H1 (cell line): Measurements from ENCODE around the gene FBXW10B. TPM values are rescaled to one million over a fixed set of nuclear protein-coding genes. Genes with fewer than 3 reads are reported as not detected.
"Not testable (repeated sequence)": the region's sequence is repeated elsewhere in the genome, so short reads cannot be mapped to it uniquely, and the experiment has no call there.

Source experiments
- CTCF ChIA-PET: fragments of 300-600 bp; sonication (Branson Sonifier 250); formaldehyde crosslinking; loops from one replicate; lab custom pipeline; 2021; ENCODE audit not compliant: partially characterized antibody; lab: Charles Lee
- POLR2A ChIA-PET: fragments of 300-600 bp; sonication (Branson Sonifier 250); formaldehyde crosslinking; loops from one replicate; lab custom pipeline; 2021; ENCODE audit warnings: inconsistent platforms; ENCODE audit not compliant: partially characterized antibody; lab: Charles Lee
- DNase-seq, 2 experiments: peaks; one replicate each; pipeline versions ENCODE4 v3.0.0 to v3.0.0-alpha.2; 2010 to 2022; ENCODE audit warnings: low spot score in 2 of 2, low read depth in 1 of 2, mixed read lengths in 1 of 2
- FAIRE-seq: peaks from 2 replicates; lab custom pipeline; 2011; peaks lifted over from hg19 to GRCh38; lab: Jason Lieb, UNC
- H2AFZ ChIP-seq: 2 replicates; pipeline ENCODE4 v1.8.1; 2012; ENCODE audit warnings: low read length, inconsistent platforms
- H2AK5ac ChIP-seq: 2 replicates; pipeline ENCODE4 v1.6.1; 2013; ENCODE audit warnings: low read depth, low read length
- H2BK120ac ChIP-seq: replicated peaks from 2 replicates; pipeline ENCODE3; 2013; ENCODE audit warnings: low read depth, low read length, inconsistent platforms
- H2BK12ac ChIP-seq: 2 replicates; pipeline ENCODE4 v1.6.1; 2013; ENCODE audit warnings: low read depth, low read length
- H2BK15ac ChIP-seq: 2 replicates; pipeline ENCODE4 v1.6.1; 2013; ENCODE audit warnings: low read length
- H2BK20ac ChIP-seq: 2 replicates; pipeline ENCODE4 v1.6.1; 2013; ENCODE audit warnings: low read length
- H2BK5ac ChIP-seq: 2 replicates; pipeline ENCODE4 v1.6.1; 2013; ENCODE audit warnings: low read depth, low read length
- H3K14ac ChIP-seq: 2 replicates; pipeline ENCODE4 v1.6.1; 2013; ENCODE audit warnings: inconsistent platforms; ENCODE audit not compliant: insufficient read length
- H3K18ac ChIP-seq: 2 replicates; pipeline ENCODE4 v1.6.1; 2013; ENCODE audit warnings: low read length; ENCODE audit errors: extremely low read depth
- H3K23ac ChIP-seq: 2 replicates; pipeline ENCODE4 v1.6.1; 2013; ENCODE audit warnings: inconsistent platforms; ENCODE audit not compliant: insufficient read length
- H3K23me2 ChIP-seq: 2 replicates; pipeline ENCODE4 v1.6.1; 2013; ENCODE audit warnings: low read depth, low read length
- H3K27ac ChIP-seq: 2 replicates; pipeline ENCODE4 v1.6.1; 2011; ENCODE audit warnings: low read depth, low read length, inconsistent platforms
- H3K27me3 ChIP-seq, 4 experiments: replicated peaks in 1 of 4; 1 replicate in 1 of 4; 2 replicates in 3 of 4; pipeline versions ENCODE4 v1.6.1 to v1.8.1; 2011 to 2013; ENCODE audit warnings: low read length in 3 of 4, mild to moderate bottlenecking in 3 of 4, inconsistent platforms in 2 of 4, mixed read lengths in 2 of 4, moderate library complexity in 1 of 4; ENCODE audit not compliant: control insufficient read depth in 3 of 4, insufficient read depth in 3 of 4; ENCODE audit errors: extremely low read depth in 1 of 4
- H3K36me3 ChIP-seq, 4 experiments: 2 replicates each; pipeline versions ENCODE4 v1.6.1 to v1.8.1; 2011 to 2013; ENCODE audit warnings: mild to moderate bottlenecking in 4 of 4, low read length in 3 of 4, moderate library complexity in 2 of 4, control low read depth in 1 of 4, inconsistent platforms in 1 of 4; ENCODE audit not compliant: insufficient read depth in 4 of 4, control insufficient read depth in 2 of 4
- H3K4ac ChIP-seq: replicated peaks from 2 replicates; pipeline ENCODE3; 2013; ENCODE audit warnings: low read length, low read depth, mixed read lengths, inconsistent platforms; ENCODE audit not compliant: insufficient read length
- H3K4me1 ChIP-seq, 4 experiments: replicated peaks in 1 of 4; 1 replicate in 1 of 4; 2 replicates in 3 of 4; pipeline versions ENCODE4 v1.6.1 to v1.8.1; 2011 to 2013; ENCODE audit warnings: low read length in 3 of 4, inconsistent platforms in 2 of 4, mixed read lengths in 1 of 4; ENCODE audit not compliant: insufficient read depth in 4 of 4, control insufficient read depth in 3 of 4
- H3K4me2 ChIP-seq, 2 experiments: 2 replicates each; pipeline versions ENCODE4 v1.6.1 to v1.8.1; 2011 to 2013; ENCODE audit warnings: low read depth in 2 of 2, low read length in 2 of 2, control low read depth in 1 of 2, inconsistent platforms in 1 of 2, mild to moderate bottlenecking in 1 of 2; ENCODE audit not compliant: insufficient read depth in 1 of 2
- H3K4me3 ChIP-seq, 4 experiments: fragments of 200-600, 300-600 bp in 1 of 4; sonication (generic), shearing (Covaris generic), sonication (Bioruptor Twin) in 1 of 4; 2 replicates each; pipeline versions ENCODE4 v1.5.1 to v1.8.1; 2011 to 2016; ENCODE audit warnings: low read length in 4 of 4, low read depth in 3 of 4, control low read depth in 2 of 4, inconsistent platforms in 2 of 4, mild to moderate bottlenecking in 2 of 4, mixed read lengths in 1 of 4, moderate library complexity in 1 of 4; ENCODE audit not compliant: insufficient read depth in 2 of 4; ENCODE audit errors: extremely low read depth in 1 of 4
- H3K56ac ChIP-seq: replicated peaks from 2 replicates; pipeline ENCODE3; 2013; ENCODE audit warnings: low read depth, mild to moderate bottlenecking, mixed read lengths, low read length, inconsistent platforms; ENCODE audit not compliant: insufficient read length
- H3K79me1 ChIP-seq: 2 replicates; pipeline ENCODE4 v1.6.1; 2013; ENCODE audit warnings: low read depth, low read length, control low read depth
- H3K79me2 ChIP-seq, 2 experiments: 2 replicates each; pipeline versions ENCODE4 v1.6.1 to v1.8.1; 2012 to 2013; ENCODE audit warnings: low read length in 2 of 2, mild to moderate bottlenecking in 2 of 2, inconsistent platforms in 1 of 2; ENCODE audit not compliant: insufficient read depth in 2 of 2, control insufficient read depth in 1 of 2
- H3K9ac ChIP-seq, 4 experiments: replicated peaks in 1 of 4; 1 replicate in 1 of 4; 2 replicates in 3 of 4; pipeline versions ENCODE4 v1.6.1 to v1.8.1; 2011 to 2013; ENCODE audit warnings: low read depth in 3 of 4, low read length in 3 of 4, control low read depth in 2 of 4, mild to moderate bottlenecking in 2 of 4, moderate library complexity in 2 of 4, inconsistent platforms in 1 of 4; ENCODE audit errors: extremely low read depth in 1 of 4
- H3K9me3 ChIP-seq, 2 experiments: 2 replicates each; pipeline versions ENCODE4 v1.6.1 to v1.8.1; 2012 to 2013; ENCODE audit warnings: mild to moderate bottlenecking in 2 of 2, moderate library complexity in 2 of 2, control low read depth in 1 of 2, inconsistent platforms in 1 of 2, low read depth in 1 of 2, low read length in 1 of 2, mixed read lengths in 1 of 2; ENCODE audit not compliant: insufficient read depth in 2 of 2
- H4K20me1 ChIP-seq, 2 experiments: replicated peaks in 1 of 2; 2 replicates each; pipeline versions ENCODE3 to v1.8.1; 2011 to 2013; ENCODE audit warnings: inconsistent platforms in 2 of 2, low read length in 2 of 2, mild to moderate bottlenecking in 1 of 2; ENCODE audit not compliant: insufficient read depth in 2 of 2, control insufficient read depth in 1 of 2
- H4K5ac ChIP-seq: 2 replicates; pipeline ENCODE4 v1.6.1; 2013; ENCODE audit warnings: low read length, low read depth, mixed read lengths, inconsistent platforms; ENCODE audit not compliant: insufficient read length
- H4K8ac ChIP-seq: 2 replicates; pipeline ENCODE4 v1.8.0; 2013; ENCODE audit warnings: mild to moderate bottlenecking, moderate library complexity, low read length, inconsistent platforms; ENCODE audit not compliant: insufficient read depth; ENCODE audit errors: extremely low read depth
- H4K91ac ChIP-seq: replicated peaks from 2 replicates; pipeline ENCODE3; 2013; ENCODE audit warnings: low read length, mixed read lengths, inconsistent platforms; ENCODE audit not compliant: insufficient read length
- WGBS, 2 experiments: shearing (Covaris generic) in 1 of 2; methylation state at CpG; one replicate each; pipeline versions ENCODE4 v1.1.6 to v1.1.7; 2013 to 2015; ENCODE audit warnings: low lambda C conversion rate in 2 of 2, mixed read lengths in 2 of 2, inconsistent platforms in 1 of 2, low coverage in 1 of 2, missing lambda C conversion rate in 1 of 2; ENCODE audit not compliant: insufficient replicate concordance in 2 of 2, insufficient coverage in 1 of 2, insufficient read length in 1 of 2; ENCODE audit errors: extremely low coverage in 1 of 2, missing lambda C conversion rate in 1 of 2; 5-methylcytosine and 5-hydroxymethylcytosine counted together
- polyA plus RNA-seq, 7 experiments: library from polyadenylated mRNA; depleted of rRNA in 3 of 7; stranded (reverse) in 5 of 7; unstranded in 2 of 7; fragments of >200 nt in 5 of 7; fragments of 200-250 nt in 2 of 7; gene quantifications; 1 replicate in 5 of 7; 2 replicates in 1 of 7; 4 replicates in 1 of 7; pipeline versions ENCODE4 v1.2.1 to v1.2.3, GENCODE V29; 2011 to 2013; ENCODE audit warnings: missing spikeins in 2 of 7, mixed read lengths in 2 of 7
- total RNA-seq: library from RNA; stranded (reverse); fragmentation: NEBNext Ultra II Directional; extraction: Animal tissue kit (Norgen Biotek cat#: 25700); gene quantifications from 2 replicates; pipeline ENCODE4 v1.2.1, GENCODE V29; 2021

FBXW10B gene
- total and polyA plus RNA-seq, 2 of the 8 experiments (the other 6 are each of a cell fraction or from before 2014, with no cell fraction given) = 0.14 TPM; not detected in 1

DNA sequence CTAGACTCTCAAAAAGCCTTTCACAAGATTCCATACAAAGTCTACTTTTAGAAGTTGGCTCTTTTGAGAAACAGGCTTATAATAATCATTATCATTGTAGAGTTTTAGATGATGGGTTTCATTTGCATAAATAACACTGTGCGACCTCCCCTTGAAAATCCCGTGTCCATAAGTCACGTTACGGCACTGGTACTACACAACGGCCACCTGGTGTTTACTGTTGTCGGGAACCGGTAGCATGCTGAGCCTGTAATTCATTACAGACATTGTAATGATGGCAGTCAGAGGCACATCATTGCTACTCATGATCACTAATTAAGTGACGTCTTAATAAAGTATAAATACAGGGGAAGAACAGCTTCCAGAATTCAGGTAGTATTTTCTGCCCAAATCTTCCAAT is 31.5 kb downstream of the FBXW10B start:
- H2BK20ac ChIP-seq, CTCF ChIA-PET, H4K20me1 ChIP-seq, H2BK15ac ChIP-seq, H3K27ac ChIP-seq, H2AK5ac ChIP-seq, H2BK120ac ChIP-seq, POLR2A ChIA-PET, H3K9ac ChIP-seq, H3K4me2 ChIP-seq, H3K79me1 ChIP-seq, H3K23ac ChIP-seq, H4K5ac ChIP-seq, H2BK12ac ChIP-seq, H4K8ac ChIP-seq, H3K23me2 ChIP-seq, H2AFZ ChIP-seq, H2BK5ac ChIP-seq, H4K91ac ChIP-seq, H3K4me3 ChIP-seq, H3K18ac ChIP-seq, H3K56ac ChIP-seq, H3K27me3 ChIP-seq, H3K36me3 ChIP-seq, DNase-seq, FAIRE-seq, H3K14ac ChIP-seq, H3K79me2 ChIP-seq, H3K4ac ChIP-seq, H3K9me3 ChIP-seq, H3K4me1 ChIP-seq: not testable (repeated sequence)
- 86% methylated on average over 8 of the region's 8 CpGs; no CpG with 5 or more reads in 1 of the 2 experiments for WGBS, 2 experiments

GRCh38 chr17:15583313-15583712 is 36.2 kb downstream of the FBXW10B start:
- 50% methylated on average over 2 of the region's 5 CpGs; no CpG with 5 or more reads in 1 of the 2 experiments for WGBS, 2 experiments
- CTCF ChIA-PET, H3K4me1 ChIP-seq, H3K79me1 ChIP-seq, H4K20me1 ChIP-seq, POLR2A ChIA-PET, H3K4me2 ChIP-seq, H3K27ac ChIP-seq, H2BK12ac ChIP-seq, H3K14ac ChIP-seq, H2BK5ac ChIP-seq, H2AK5ac ChIP-seq, H3K18ac ChIP-seq, DNase-seq, H4K8ac ChIP-seq, H2BK15ac ChIP-seq, H3K56ac ChIP-seq, H2BK120ac ChIP-seq, H2AFZ ChIP-seq, H4K5ac ChIP-seq, H3K4me3 ChIP-seq, H3K27me3 ChIP-seq, H3K9ac ChIP-seq, H4K91ac ChIP-seq, H3K23ac ChIP-seq, H2BK20ac ChIP-seq, H3K36me3 ChIP-seq, H3K4ac ChIP-seq, H3K9me3 ChIP-seq, H3K79me2 ChIP-seq, H3K23me2 ChIP-seq, FAIRE-seq: not testable (repeated sequence)
